PC-3 (cell line): ENCODE data around the gene NUTM2F. TPM values are rescaled to one million over a fixed set of nuclear protein-coding genes. Genes with fewer than 3 reads are reported as not detected.
A peak's percentile ranks its signal among the peaks of the same experiment; 100 is the strongest.
"Not testable (repeated sequence)": the region's sequence is repeated elsewhere in the genome, so short reads cannot be mapped to it uniquely, and the experiment has no call there.

Source experiments
- ATAC-seq: fragments of 200-7000 bp; cut with Tn5 transposase; 2 replicates; pipeline ENCODE4 v1.9.1; 2020; ENCODE audit warnings: mild to moderate bottlenecking, moderate library complexity
- BruUV-seq: library from RNA; stranded (reverse); fragments of 400-500 nt; replicated peaks from 2 replicates; lab custom pipeline; 2021; lab: Mats Ljungman, UMichigan
- CTCF ChIA-PET: fragments of 300-600 bp; sonication (Branson Sonifier 250); formaldehyde crosslinking; loops from one replicate; lab custom pipeline; 2022; ENCODE audit warnings: antibody characterized with exemption; lab: Charles Lee
- POLR2A ChIA-PET: fragments of 300-600 bp; sonication (Branson Sonifier 250); formaldehyde crosslinking; loops from one replicate; lab custom pipeline; 2022; ENCODE audit warnings: antibody characterized with exemption; ENCODE audit not compliant: unreplicated experiment; lab: Charles Lee
- DNase-seq: peaks from one replicate; pipeline ENCODE4 v3.0.0-alpha.2; 2015
- H2AFZ ChIP-seq: fragments of 300-600 bp; sonication (generic); 2 replicates; pipeline ENCODE4 v1.6.0; 2016; ENCODE audit warnings: antibody characterized with exemption, low read length
- H3F3A ChIP-seq: fragments of 300-600 bp; sonication (generic); one replicate; pipeline ENCODE4 v1.6.0; 2017; ENCODE audit warnings: antibody characterized with exemption, low read length, control low read depth, mild to moderate bottlenecking; ENCODE audit not compliant: unreplicated experiment
- H3K27ac ChIP-seq: fragments of 300-600 bp; sonication (generic); 2 replicates; pipeline ENCODE4 v1.5.1; 2016; ENCODE audit warnings: mild to moderate bottlenecking, low read length
- H3K27me3 ChIP-seq: fragments of 300-600 bp; sonication (generic); 2 replicates; pipeline ENCODE4 v1.6.1; 2016; ENCODE audit warnings: low read length, mixed read lengths
- H3K36me3 ChIP-seq: fragments of 300-600 bp; sonication (generic); 2 replicates; pipeline ENCODE4 v1.6.1; 2016; ENCODE audit warnings: low read depth, mixed run types, low read length, mixed read lengths
- H3K4me1 ChIP-seq: fragments of 300-600 bp; sonication (generic); 2 replicates; pipeline ENCODE4 v1.5.1; 2016; ENCODE audit warnings: low read length; ENCODE audit not compliant: insufficient read depth
- H3K4me2 ChIP-seq: fragments of 300-600 bp; sonication (generic); 2 replicates; pipeline ENCODE4 v1.6.0; 2016; ENCODE audit warnings: low read length
- H3K4me3 ChIP-seq: fragments of 300-600 bp; sonication (generic); 2 replicates; pipeline ENCODE4 v1.5.1; 2016; ENCODE audit warnings: mild to moderate bottlenecking, low read length, mixed read lengths
- H3K79me2 ChIP-seq: fragments of 300-600 bp; sonication (generic); 2 replicates; pipeline ENCODE4 v1.6.1; 2017; ENCODE audit warnings: low read length, mixed read lengths
- H3K9ac ChIP-seq: fragments of 300-600 bp; sonication (generic); 2 replicates; pipeline ENCODE4 v1.6.0; 2016; ENCODE audit warnings: mild to moderate bottlenecking, low read length
- H3K9me2 ChIP-seq: fragments of 300-600 bp; sonication (generic); replicated peaks from 2 replicates; pipeline ENCODE4 v1.6.1; 2016; ENCODE audit warnings: mixed run types, low read length, mixed read lengths
- H3K9me3 ChIP-seq: fragments of 300-600 bp; sonication (generic); 2 replicates; pipeline ENCODE4 v1.6.1; 2016; ENCODE audit warnings: low read length, mixed read lengths
- H4K20me1 ChIP-seq: fragments of 300-600 bp; sonication (generic); 2 replicates; pipeline ENCODE4 v1.6.1; 2016; ENCODE audit warnings: low read length, mixed read lengths
- CTCF ChIP-seq: fragments of 300-600 bp; sonication (generic); conservative IDR thresholded peaks from 2 replicates; pipeline ENCODE4 v1.5.1; 2017; ENCODE audit warnings: antibody characterized with exemption, low read depth, mild to moderate bottlenecking, low read length
- EZH2 ChIP-seq: fragments of 300-600 bp; sonication (generic); IDR thresholded peaks from one replicate; pipeline ENCODE4 v1.6.1; 2017; ENCODE audit warnings: antibody characterized with exemption, mild to moderate bottlenecking, low read length; ENCODE audit not compliant: unreplicated experiment
- EZH2phosphoT487 ChIP-seq: fragments of 300-600 bp; sonication (generic); IDR thresholded peaks from 2 replicates; pipeline ENCODE4 v1.6.1; 2018; ENCODE audit warnings: mild to moderate bottlenecking, antibody characterized with exemption, low read length, borderline replicate concordance
- intact Hi-C: fragments of 100-400 bp; cut with micrococcal nuclease; formaldehyde crosslinking; loops from 2 replicates; pipeline ENCODE4 v1.9.0; 2023
- total RNA-seq: library from RNA; depleted of rRNA; stranded (reverse); fragments of >200 nt; gene quantifications from 2 replicates; pipeline ENCODE4 v1.2.3, GENCODE V29; 2014

The NUTM2F gene
- total RNA-seq, 1 experiment from 2014 or later = not detected

- DNase-seq = no peak
- peaks cover 15% of the 10 kb centered on the region; the same call in 1 of the 2 replicates for H3K79me2 ChIP-seq
- H3K36me3 ChIP-seq = peaks cover 15% of the 10 kb centered on the region
- H2AFZ ChIP-seq = 0 out of 2 replicates have a peak overlapping the region, but pooled peaks have one; percentile 9
- 0 out of 2 replicates have a peak, but pooled peaks cover 9% of the 10 kb centered on the region for H3K9me3 ChIP-seq
- H3K27me3 ChIP-seq = no peaks in the 10 kb centered on the region
- H3K4me3 ChIP-seq = no peak overlapping the region
- H3K4me2 ChIP-seq = peak overlapping the region; percentile 58
- no peak overlapping the region for H3K9ac ChIP-seq
- peak; percentile 6; the same call in 1 of the 2 replicates for ATAC-seq
- no peak for TF ChIP-seq EZH2phosphoT487
- TF ChIP-seq EZH2 = no peak
- TF ChIP-seq CTCF = no peak
- CTCF ChIA-PET = no interaction called here
- intact Hi-C loops = no loop called here
- peaks cover 10% of the 10 kb centered on the region for H3K4me1 ChIP-seq
- no peaks in the 10 kb centered on the region for H3K9me2 ChIP-seq
- no peaks in the 10 kb centered on the region for H3F3A ChIP-seq
- TSS peak; percentile 99 for BruUV-seq
- no peaks in the 10 kb centered on the region for H4K20me1 ChIP-seq
- peak overlapping the region; percentile 91 for H3K27ac ChIP-seq
- POLR2A ChIA-PET = no interaction called here
Measured at GRCh38 chr9:94277885-94278536, 50.4 kb downstream of the NUTM2F start.

DNA sequence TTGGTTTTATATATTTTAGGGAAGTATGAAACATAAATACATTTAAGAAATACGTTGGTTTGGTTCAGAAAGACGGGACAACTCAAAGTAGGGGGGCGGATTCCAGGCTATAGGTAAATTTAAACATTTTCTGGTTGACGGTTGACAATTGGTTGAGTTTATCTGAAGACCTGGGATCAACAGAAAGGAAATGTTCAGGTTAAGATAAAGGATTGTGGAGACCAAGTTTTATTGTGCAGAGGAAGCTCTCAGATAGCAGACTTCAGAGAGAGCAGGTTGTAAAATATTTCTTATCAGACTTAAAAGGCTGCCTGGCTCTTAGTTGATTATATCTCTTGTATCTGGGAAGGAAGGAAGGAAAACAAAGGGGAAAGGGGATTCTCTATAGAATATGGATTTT lies 51.4 kb downstream of the NUTM2F start:
- not testable (repeated sequence) for ATAC-seq

DNA sequence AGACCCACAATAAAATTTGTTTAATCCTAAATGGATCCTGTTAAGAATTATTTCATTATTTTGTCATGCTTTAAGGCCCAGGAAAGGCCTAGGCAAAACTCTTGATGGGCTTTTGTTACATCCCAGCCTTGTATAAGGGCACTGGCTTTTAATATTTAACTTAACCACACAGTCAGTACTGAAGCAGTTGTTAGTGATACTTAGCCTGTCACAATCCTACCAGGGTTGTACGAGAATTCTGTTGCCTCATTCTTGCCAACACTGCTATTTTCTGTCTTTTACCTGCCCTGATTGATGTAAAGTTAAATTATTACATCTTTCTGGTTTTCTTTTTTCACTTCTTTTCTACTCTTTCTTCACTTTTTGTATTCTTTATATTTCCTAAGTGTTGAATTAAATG lies 58.4 kb downstream of the NUTM2F start:
- no peaks in the 10 kb centered on the region for H3K9me3 ChIP-seq
- H3K27me3 ChIP-seq = no peaks in the 10 kb centered on the region
- H3K4me2 ChIP-seq = no peak overlapping the region
- intact Hi-C loops = no loop called here
- no peak overlapping the region for H3K9ac ChIP-seq
- TF ChIP-seq CTCF = no peak
- no peak for TF ChIP-seq EZH2
- TF ChIP-seq EZH2phosphoT487 = no peak
- H2AFZ ChIP-seq = no peak overlapping the region
- no peaks in the 10 kb centered on the region for H4K20me1 ChIP-seq
- H3K9me2 ChIP-seq = no peaks in the 10 kb centered on the region
- no peaks in the 10 kb centered on the region for H3K36me3 ChIP-seq
- H3K4me3 ChIP-seq = no peak overlapping the region
- DNase-seq (no peak), ATAC-seq (no peak)
- no TSS peak for BruUV-seq
- no peaks in the 10 kb centered on the region for H3F3A ChIP-seq
- ChIA-PET POLR2A (no interaction called here), CTCF (no interaction called here)
- H3K79me2 ChIP-seq = 0 out of 2 replicates have a peak, but pooled peaks cover 13% of the 10 kb centered on the region
- H3K27ac ChIP-seq = no peak overlapping the region
- no peaks in the 10 kb centered on the region for H3K4me1 ChIP-seq

More for the DNA sequence above, 51.4 kb downstream of the NUTM2F start:
- intact Hi-C loops, H3F3A ChIP-seq, H3K27ac ChIP-seq, H3K9ac ChIP-seq, POLR2A ChIA-PET, DNase-seq, H4K20me1 ChIP-seq, H3K27me3 ChIP-seq, CTCF ChIA-PET, H3K9me2 ChIP-seq, H2AFZ ChIP-seq, BruUV-seq, H3K9me3 ChIP-seq, H3K4me3 ChIP-seq, H3K4me2 ChIP-seq: not testable (repeated sequence)
- Histone ChIP-seq H3K4me1 (peaks cover 10% of the 10 kb centered on the region), H3K79me2 (peaks cover 23% of the 10 kb centered on the region; the same call in 1 of the 2 replicates), H3K36me3 (peaks cover 15% of the 10 kb centered on the region)
